ENCODE measurements around the gene DUS1L.
A peak's percentile ranks its signal among the peaks of the same experiment; 100 is the strongest.
"Not testable (repeated sequence)": the region's sequence is repeated elsewhere in the genome, so short reads cannot be mapped to it uniquely, and the experiment has no call there.

The DUS1L gene

GRCh38 chr17:82039695-82040299 lies 25.8 kb downstream of the DUS1L start:
- no peak for DNase-seq (ENCODE audit: low read depth in 2 of 2)

GRCh38 chr17:82038796-82039409 lies 26.7 kb downstream of the DUS1L start:
- not testable (repeated sequence) for DNase-seq (ENCODE audit: low read depth in 2 of 2)

- DNase-seq (ENCODE audit: low read depth in 2 of 2), result no peak
Measured at GRCh38 chr17:82037889-82038195, 27.8 kb downstream of the DUS1L start.

GRCh38 chr17:82037092-82037888 lies 28.3 kb downstream of the DUS1L start, which contains the start of gene DCXR:
DCXR (minus strand) TSS chr17:82037697; CDS start chr17:82037682, 15 bp downstream.
- DNase-seq (ENCODE audit: low read depth in 2 of 2), result peak; percentile 87 to 88

- DNase-seq (ENCODE audit: low read depth in 2 of 2), result no peak
Measured at GRCh38 chr17:82036634-82037091, 28.9 kb downstream of the DUS1L start.

GRCh38 chr17:82035956-82036633 lies 29.5 kb downstream of the DUS1L start:
- DNase-seq (ENCODE audit: low read depth in 2 of 2), result no peak

- DNase-seq (ENCODE audit: low read depth in 2 of 2), result no peak
Measured at GRCh38 chr17:82035488-82035887, 30.1 kb downstream of the DUS1L start.

GRCh38 chr17:82034371-82035011 lies 31.1 kb downstream of the DUS1L start:
- DNase-seq (ENCODE audit: low read depth in 2 of 2), result no peak

- DNase-seq (ENCODE audit: low read depth in 2 of 2), result no peak
Measured at GRCh38 chr17:82033359-82034085, 32.1 kb downstream of the DUS1L start.

GRCh38 chr17:82031885-82032627 lies 33.5 kb downstream of the DUS1L start:
- no peak for DNase-seq (ENCODE audit: low read depth in 2 of 2)

- DNase-seq (ENCODE audit: low read depth in 2 of 2), result no peak
Measured at GRCh38 chr17:82031303-82031884, 34.2 kb downstream of the DUS1L start, which contains the start of gene RAC3. RAC3 (plus strand) TSS chr17:82031678; CDS start chr17:82031762, 84 bp downstream.

- peak; percentile 41 to 44 for DNase-seq (ENCODE audit: low read depth in 2 of 2)
Measured at GRCh38 chr17:82030470-82031302, 34.9 kb downstream of the DUS1L start.

GRCh38 chr17:82029990-82030469 lies 35.6 kb downstream of the DUS1L start:
- DNase-seq (ENCODE audit: low read depth in 2 of 2), result no peak

- no peak for DNase-seq (ENCODE audit: low read depth in 2 of 2)
Measured at GRCh38 chr17:82029391-82029790, 36.2 kb downstream of the DUS1L start.

GRCh38 chr17:82028966-82029365 lies 36.6 kb downstream of the DUS1L start:
- no peak for DNase-seq (ENCODE audit: low read depth in 2 of 2)

GRCh38 chr17:82028246-82028645 lies 37.4 kb downstream of the DUS1L start:
- no peak for DNase-seq (ENCODE audit: low read depth in 2 of 2)

- DNase-seq (ENCODE audit: low read depth in 2 of 2), result no peak
Measured at GRCh38 chr17:82025401-82026107, 40.0 kb downstream of the DUS1L start.

- no peak for DNase-seq (ENCODE audit: low read depth in 2 of 2)
Measured at GRCh38 chr17:82024859-82025258, 40.7 kb downstream of the DUS1L start.

Measured in fibroblast of skin of left quadriceps (primary cell).